ENCODE results near the gene MSMB. TPM values are rescaled to one million over a fixed set of nuclear protein-coding genes. Genes with fewer than 3 reads are reported as not detected.

MSMB gene
- total and polyA plus RNA-seq, 2 of the 8 experiments (the other 6 are each of a cell fraction or from before 2014, with no cell fraction given), result not detected

GRCh38 chr10:46080886-46081285 lies 34.8 kb upstream of the MSMB start:
- Histone ChIP-seq H3K9ac (replicated peaks in 1 of 4; ENCODE audit: extremely low read depth in 1 of 4, low read depth in 3 of 4, low read length in 3 of 4) (no peak overlapping the region), H2BK20ac (ENCODE audit: low read length) (no peak overlapping the region), H2BK120ac (replicated peaks; ENCODE audit: low read depth, low read length) (no peak overlapping the region), H3K18ac (ENCODE audit: extremely low read depth, low read length) (no peak overlapping the region), H2BK5ac (ENCODE audit: low read depth, low read length) (no peak overlapping the region), H3K79me1 (ENCODE audit: low read depth, low read length) (no peaks in the 10 kb centered on the region), H3K9me3 (ENCODE audit: insufficient read depth in 2 of 2, low read depth in 1 of 2, low read length in 1 of 2) (no peaks in the 10 kb centered on the region), H3K23me2 (ENCODE audit: low read depth, low read length) (no peaks in the 10 kb centered on the region), H3K4me1 (replicated peaks in 1 of 4; ENCODE audit: control insufficient read depth in 3 of 4, insufficient read depth in 4 of 4, low read length in 3 of 4) (peaks cover 0 to 3% (median 0%) of the 10 kb centered on the region in 4 experiments; a peak in 1 of 7 replicates), H2BK15ac (ENCODE audit: low read length) (no peak overlapping the region), H3K4me3 (ENCODE audit: extremely low read depth in 1 of 4, insufficient read depth in 2 of 4, low read depth in 3 of 4, low read length in 4 of 4) (no peak overlapping the region), H3K27me3 (replicated peaks in 1 of 4; ENCODE audit: control insufficient read depth in 3 of 4, extremely low read depth in 1 of 4, insufficient read depth in 3 of 4, low read length in 3 of 4) (no peaks in the 10 kb centered on the region), H4K8ac (ENCODE audit: extremely low read depth, insufficient read depth, low read length) (no peak overlapping the region), H3K27ac (ENCODE audit: low read depth, low read length) (no peak overlapping the region), H4K91ac (replicated peaks; ENCODE audit: insufficient read length, low read length) (no peak overlapping the region), H2AFZ (ENCODE audit: low read length) (no peak overlapping the region), H3K4ac (replicated peaks; ENCODE audit: insufficient read length, low read depth, low read length) (no peak overlapping the region), H4K5ac (ENCODE audit: insufficient read length, low read depth, low read length) (no peak overlapping the region), H4K20me1 (replicated peaks in 1 of 2; ENCODE audit: control insufficient read depth in 1 of 2, insufficient read depth in 2 of 2, low read length in 2 of 2) (no peaks in the 10 kb centered on the region), H2AK5ac (ENCODE audit: low read depth, low read length) (no peak overlapping the region), H3K23ac (ENCODE audit: insufficient read length) (no peak overlapping the region), H3K4me2 (ENCODE audit: insufficient read depth in 1 of 2, low read depth in 2 of 2, low read length in 2 of 2) (no peak overlapping the region), H3K79me2 (ENCODE audit: control insufficient read depth in 1 of 2, insufficient read depth in 2 of 2, low read length in 2 of 2) (no peaks in the 10 kb centered on the region), H3K56ac (replicated peaks; ENCODE audit: insufficient read length, low read depth, low read length) (no peak overlapping the region), H2BK12ac (ENCODE audit: low read depth, low read length) (no peak overlapping the region), H3K14ac (ENCODE audit: insufficient read length) (no peak overlapping the region), H3K36me3 (ENCODE audit: control insufficient read depth in 2 of 4, insufficient read depth in 4 of 4, low read length in 3 of 4) (no peaks in the 10 kb centered on the region)
- FAIRE-seq, result no peak
- no peak for DNase-seq (ENCODE audit: low read depth in 1 of 2, low spot score in 2 of 2)
- TF ChIP-seq EGR1 (IDR thresholded peaks at IDR 0.05; ENCODE audit: borderline replicate concordance, low read depth, low read length) (no peak), SP1 (IDR thresholded peaks at IDR 0.05; ENCODE audit: low read depth, low read length) (no peak)
- ChIA-PET CTCF (ENCODE audit: partially characterized antibody) (interaction anchor here (0.7 kb wide), 1 partner anchor 64 kb away, joined by 3 read pairs; no protein-coding TSS in a partner anchor), POLR2A (ENCODE audit: partially characterized antibody) (no interaction called here)
- WGBS, 2 experiments (ENCODE audit: extremely low coverage in 1 of 2, insufficient coverage in 1 of 2, insufficient read length in 1 of 2, insufficient replicate concordance in 2 of 2, low coverage in 1 of 2, low lambda C conversion rate in 2 of 2, missing lambda C conversion rate in 1 of 2), result 92% methylated on average over 2 of the region's 2 CpGs; no CpG with 5 or more reads in 1 of the 2 experiments

All from H1 (cell line).